Inflammatory macrophage (primary cell): Measurements from ENCODE around the gene KCNAB2.
A peak's percentile ranks its signal among the peaks of the same experiment; 100 is the strongest.
"Not testable (repeated sequence)": the region's sequence is repeated elsewhere in the genome, so short reads cannot be mapped to it uniquely, and the experiment has no call there.

ENCODE experiments used
- DNase-seq, 2 donors: peaks; one replicate each; pipeline ENCODE4 v3.0.0-alpha.2; 2020 to 2022

The KCNAB2 gene

GRCh38 chr1:6057170-6057845, 11.6 kb downstream of the KCNAB2 start:
- no peak for DNase-seq

- peak; percentile 74 to 94 for DNase-seq
Measured at GRCh38 chr1:6059866-6060265, 14.2 kb downstream of the KCNAB2 start.

GRCh38 chr1:6062670-6063069, 17.0 kb downstream of the KCNAB2 start:
- DNase-seq = no peak

- DNase-seq = peak; percentile 97
Measured at GRCh38 chr1:6063532-6064053, 17.9 kb downstream of the KCNAB2 start.

GRCh38 chr1:6065093-6065858, 19.6 kb downstream of the KCNAB2 start:
- DNase-seq = no peak

- no peak for DNase-seq
Measured at GRCh38 chr1:6066680-6067079, 21.0 kb downstream of the KCNAB2 start.

- DNase-seq = no peak
Measured at GRCh38 chr1:6068073-6068472, 22.4 kb downstream of the KCNAB2 start.

- DNase-seq = no peak
Measured at GRCh38 chr1:6068932-6069331, 23.2 kb downstream of the KCNAB2 start.

GRCh38 chr1:6069573-6069972, 23.9 kb downstream of the KCNAB2 start:
- DNase-seq = no peak

GRCh38 chr1:6070450-6070974, 24.8 kb downstream of the KCNAB2 start:
- no peak for DNase-seq

GRCh38 chr1:6071219-6071618, 25.5 kb downstream of the KCNAB2 start:
- no peak for DNase-seq

- DNase-seq = no peak
Measured at GRCh38 chr1:6072774-6073479, 27.2 kb downstream of the KCNAB2 start.

- no peak for DNase-seq
Measured at GRCh38 chr1:6073480-6074053, 27.9 kb downstream of the KCNAB2 start.

- DNase-seq = no peak
Measured at GRCh38 chr1:6074192-6074901, 28.7 kb downstream of the KCNAB2 start.

GRCh38 chr1:6075748-6076147, 30.1 kb downstream of the KCNAB2 start:
- peak; percentile 63 to 84 for DNase-seq

- DNase-seq = not testable (repeated sequence)
Measured at GRCh38 chr1:6077061-6077460, 31.4 kb downstream of the KCNAB2 start.

GRCh38 chr1:6077506-6077905, 31.8 kb downstream of the KCNAB2 start:
- DNase-seq = no peak

GRCh38 chr1:6077919-6078318, 32.2 kb downstream of the KCNAB2 start:
- DNase-seq = no peak

- DNase-seq = no peak
Measured at GRCh38 chr1:6080469-6080868, 34.8 kb downstream of the KCNAB2 start.

GRCh38 chr1:6081901-6082300, 36.2 kb downstream of the KCNAB2 start:
- no peak for DNase-seq

- DNase-seq = peak; percentile 58 to 71
Measured at GRCh38 chr1:6082430-6082971, 36.8 kb downstream of the KCNAB2 start.

- no peak for DNase-seq
Measured at GRCh38 chr1:6083385-6083784, 37.7 kb downstream of the KCNAB2 start.
